GM19328 (cell line): ENCODE measurements around the gene SLC12A4.
A peak's percentile ranks its signal among the peaks of the same experiment; 100 is the strongest.
"Not testable (repeated sequence)": the region's sequence is repeated elsewhere in the genome, so short reads cannot be mapped to it uniquely, and the experiment has no call there.

ENCODE experiments used
- ATAC-seq: cut with Tn5 transposase; IDR thresholded peaks from one replicate; pipeline ENCODE4 v1.9.1; 2021; ENCODE audit warnings: mild to moderate bottlenecking, moderate library complexity; ENCODE audit not compliant: unreplicated experiment

The SLC12A4 gene

DNA sequence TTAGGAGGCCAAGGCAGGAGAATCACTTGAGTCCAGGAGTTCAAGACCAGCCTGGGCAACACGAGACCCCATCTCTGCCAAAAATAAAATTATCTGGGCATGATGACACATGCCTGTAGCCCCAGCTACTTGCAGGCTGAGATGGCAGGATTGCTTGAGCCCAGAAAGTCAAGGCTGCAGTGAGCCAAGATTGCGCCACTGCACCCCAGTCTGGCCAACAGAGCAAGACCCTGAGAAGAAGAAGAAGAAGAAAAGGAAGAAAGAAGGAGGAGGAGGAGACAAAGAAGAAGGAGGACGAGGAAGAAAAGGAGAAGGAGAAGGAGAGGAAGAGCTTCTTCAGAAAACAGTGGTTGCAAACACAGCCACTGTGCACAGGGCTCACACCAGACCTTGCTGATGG lies 20.2 kb upstream of the SLC12A4 start:
- ATAC-seq, result no peak

- no peak for ATAC-seq
These were observed 19.2 kb upstream of the SLC12A4 start for GRCh38 chr16:67987460-67988160.

DNA sequence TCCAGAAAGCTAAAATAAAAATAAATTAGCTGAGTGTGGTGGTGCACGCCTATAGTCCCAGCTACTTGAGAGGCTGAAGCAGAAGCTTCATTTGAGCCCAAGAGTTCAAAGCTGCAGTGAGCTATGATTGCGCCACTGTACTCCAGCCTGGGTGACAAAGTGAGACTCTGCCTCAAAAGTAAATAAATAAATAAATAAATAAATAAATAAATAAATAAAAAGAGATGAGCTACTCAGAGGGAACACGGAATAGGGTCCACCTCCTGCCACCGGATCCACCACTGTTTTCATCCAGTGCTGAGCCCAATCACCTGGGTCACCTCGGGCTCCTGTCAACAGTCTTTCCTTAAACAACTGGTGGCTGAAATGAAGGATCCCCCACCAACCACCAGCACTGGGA lies 18.5 kb upstream of the SLC12A4 start:
- ATAC-seq, result no peak

DNA sequence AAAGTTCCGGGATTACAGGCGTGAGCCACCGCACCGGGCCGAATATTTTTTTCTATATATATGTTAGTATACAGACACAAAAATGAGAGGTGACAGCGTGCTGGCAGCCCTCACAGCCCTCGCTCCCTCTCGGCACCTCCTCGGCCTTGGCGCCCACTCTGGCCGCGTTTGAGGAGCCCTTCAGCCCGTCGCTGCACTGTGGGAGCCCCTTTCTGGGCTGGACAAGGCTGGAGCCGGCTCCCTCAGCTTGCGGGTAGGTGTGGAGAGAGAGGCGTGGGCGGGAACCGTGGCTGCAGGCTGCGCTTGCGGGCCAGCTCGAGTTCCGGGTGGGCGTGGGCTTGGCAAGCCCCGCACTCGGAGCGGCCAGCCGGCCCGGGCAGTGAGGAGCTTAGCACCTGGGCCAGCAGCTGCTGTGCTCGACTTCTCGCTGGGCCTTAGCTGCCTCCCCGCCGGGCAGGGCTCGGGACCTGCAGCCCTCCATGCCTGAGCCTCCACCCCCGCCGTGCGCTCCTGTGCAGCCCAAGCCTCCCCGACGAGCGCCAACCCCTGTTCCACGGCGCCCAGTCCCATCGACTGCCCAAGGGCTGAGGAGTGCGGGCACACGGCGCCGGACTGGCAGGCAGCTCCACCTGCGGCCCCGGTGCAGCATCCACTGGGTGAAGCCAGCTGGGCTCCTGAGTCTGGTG lies 13.7 kb upstream of the SLC12A4 start:
- no peak for ATAC-seq

DNA sequence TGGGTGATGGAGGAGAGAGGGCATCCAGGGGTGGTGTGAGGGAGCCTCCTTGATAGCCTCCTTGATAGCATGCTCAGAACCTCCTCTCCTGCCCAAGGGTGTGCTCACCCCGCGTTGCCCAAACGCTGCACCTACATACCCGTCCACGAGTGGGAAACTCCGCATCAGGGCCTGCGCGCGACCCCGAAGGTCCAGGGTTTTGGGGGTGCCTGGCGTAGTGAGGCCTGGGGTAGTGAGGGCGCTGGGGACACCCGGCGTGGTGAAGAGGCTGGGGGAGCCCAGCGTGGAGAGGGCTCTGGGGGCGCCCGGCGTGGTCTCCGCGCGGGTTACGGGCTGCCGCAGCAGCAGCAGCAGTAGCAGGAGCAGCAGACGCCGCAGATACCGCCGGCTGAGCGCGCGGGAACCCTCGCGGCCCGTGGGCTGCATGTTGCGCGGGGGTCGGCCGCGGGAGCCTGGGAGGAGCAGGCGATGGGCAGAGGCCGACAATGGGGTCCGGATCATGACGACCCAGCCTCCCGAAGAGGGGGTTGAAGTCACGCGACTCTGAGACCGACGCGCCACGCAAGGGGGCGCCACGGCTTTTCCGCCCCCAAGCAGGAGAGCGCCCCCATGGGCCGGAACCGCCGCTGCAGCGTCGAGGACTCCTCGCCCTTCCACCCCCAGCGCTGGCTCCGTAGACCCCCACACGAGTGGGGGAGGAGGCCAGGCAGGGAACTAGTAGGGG lies 11.7 kb upstream of the SLC12A4 start, which contains the start of gene DPEP3:
DPEP3 (minus strand) TSS at position 545 of the 724 bp plus-strand sequence; CDS start at position 426, 119 bp downstream.
- ATAC-seq, result no peak

DNA sequence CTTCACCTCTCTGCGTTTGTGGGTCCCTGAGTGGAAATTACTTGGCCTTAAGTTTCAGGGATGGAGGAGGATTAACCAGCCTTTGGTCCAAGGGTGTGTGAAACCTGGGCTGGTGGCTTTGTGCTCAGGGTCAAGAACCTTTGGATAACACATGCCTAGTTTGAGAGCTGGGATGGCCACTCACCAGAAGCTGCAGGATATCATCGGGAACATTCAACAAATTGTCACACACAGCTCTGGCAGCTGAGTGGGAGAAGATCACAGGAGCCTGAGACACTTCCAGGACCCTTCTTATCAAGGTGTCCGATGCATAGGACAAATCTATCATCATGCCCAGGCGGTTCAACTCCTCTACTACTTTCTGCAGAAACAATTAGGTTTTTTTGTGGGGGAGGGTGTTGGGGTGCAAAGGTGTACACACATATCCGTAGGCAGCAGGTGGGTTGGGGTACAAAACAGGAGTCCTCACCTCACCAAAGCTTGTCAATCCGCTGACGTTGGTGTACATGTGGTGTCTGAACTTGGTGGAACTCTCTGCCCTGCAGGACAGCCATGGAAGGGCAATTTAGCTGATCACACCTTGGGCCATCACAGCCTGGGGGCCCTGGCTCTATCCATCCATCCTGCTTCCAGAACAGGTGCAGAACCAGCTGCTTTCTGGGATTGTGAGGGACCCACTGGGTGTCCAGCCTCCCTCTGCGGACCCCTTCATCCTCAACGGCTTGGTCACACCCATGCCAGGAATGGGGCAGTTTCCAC lies 9.2 kb upstream of the SLC12A4 start:
- ATAC-seq, result no peak

GRCh38 chr16:67977005-67977404 lies 8.6 kb upstream of the SLC12A4 start:
- no peak for ATAC-seq

GRCh38 chr16:67976205-67976604 lies 7.8 kb upstream of the SLC12A4 start:
- no peak for ATAC-seq

DNA sequence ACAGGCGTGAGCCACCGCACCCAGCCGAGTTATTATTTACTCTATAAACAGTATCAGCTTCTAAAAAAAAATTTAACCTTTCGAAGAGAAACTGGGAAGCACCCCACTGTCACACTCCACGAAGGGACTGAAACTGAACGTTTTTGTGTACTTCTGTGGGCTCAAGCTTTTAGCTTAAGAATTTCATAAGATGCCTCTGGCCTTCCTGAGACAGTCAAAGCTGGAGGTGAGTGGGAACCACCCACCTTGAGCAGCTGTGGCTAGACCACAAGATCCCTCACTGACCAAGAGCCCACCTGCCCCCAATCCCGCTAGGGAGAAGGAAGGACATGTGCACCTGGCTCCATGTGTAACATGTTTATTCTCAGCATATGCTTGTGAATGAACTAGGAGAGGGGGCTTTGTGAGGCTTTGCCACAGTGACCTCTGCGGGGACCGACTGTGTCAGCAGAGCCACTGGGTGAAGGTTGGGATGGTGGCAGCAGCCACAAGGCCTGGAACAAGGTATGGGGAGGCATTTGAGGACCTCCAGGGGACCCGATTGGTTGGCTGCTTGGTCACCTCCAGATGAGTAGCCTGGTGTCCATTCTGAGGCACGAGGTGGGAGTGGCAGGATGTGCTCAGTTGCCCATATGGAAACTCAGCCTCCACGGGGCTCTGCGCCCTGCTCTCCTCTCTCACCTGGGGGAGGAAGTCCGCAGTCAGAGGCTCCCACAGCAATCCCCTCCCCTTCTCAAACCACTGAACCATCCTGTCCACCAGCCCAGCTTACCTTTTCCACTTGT lies 7.1 kb upstream of the SLC12A4 start:
- no peak for ATAC-seq

DNA sequence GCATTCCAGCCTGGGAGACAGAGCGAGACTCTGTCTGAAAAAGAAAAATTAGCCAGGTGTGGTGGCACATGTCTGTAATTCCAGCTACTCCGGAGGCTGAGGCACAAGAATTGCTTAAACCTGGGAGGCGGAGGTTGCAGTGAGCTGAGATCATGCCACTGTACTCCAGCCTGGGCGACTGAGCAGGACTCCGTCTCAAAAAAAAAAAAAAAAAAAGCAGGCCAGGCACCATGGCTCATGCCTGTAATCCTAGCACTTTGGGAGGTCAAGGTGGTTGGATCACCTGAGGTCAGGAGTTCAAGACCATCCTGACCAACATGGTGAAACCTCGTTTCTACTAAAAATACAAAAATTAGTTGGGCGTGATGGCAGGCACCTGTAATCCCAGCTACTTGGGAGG lies 3.8 kb upstream of the SLC12A4 start:
- ATAC-seq, result not testable (repeated sequence)

- no peak for ATAC-seq
These were observed 2.7 kb upstream of the SLC12A4 start for GRCh38 chr16:67971111-67971510.

- no peak for ATAC-seq
These were observed 1.0 kb upstream of the SLC12A4 start for GRCh38 chr16:67969254-67970039.

- peak; percentile 14 for ATAC-seq
These were observed 458 bp downstream of the SLC12A4 start for GRCh38 chr16:67967958-67968399.

GRCh38 chr16:67967183-67967957 lies 1.1 kb downstream of the SLC12A4 start:
- ATAC-seq, result no peak

DNA sequence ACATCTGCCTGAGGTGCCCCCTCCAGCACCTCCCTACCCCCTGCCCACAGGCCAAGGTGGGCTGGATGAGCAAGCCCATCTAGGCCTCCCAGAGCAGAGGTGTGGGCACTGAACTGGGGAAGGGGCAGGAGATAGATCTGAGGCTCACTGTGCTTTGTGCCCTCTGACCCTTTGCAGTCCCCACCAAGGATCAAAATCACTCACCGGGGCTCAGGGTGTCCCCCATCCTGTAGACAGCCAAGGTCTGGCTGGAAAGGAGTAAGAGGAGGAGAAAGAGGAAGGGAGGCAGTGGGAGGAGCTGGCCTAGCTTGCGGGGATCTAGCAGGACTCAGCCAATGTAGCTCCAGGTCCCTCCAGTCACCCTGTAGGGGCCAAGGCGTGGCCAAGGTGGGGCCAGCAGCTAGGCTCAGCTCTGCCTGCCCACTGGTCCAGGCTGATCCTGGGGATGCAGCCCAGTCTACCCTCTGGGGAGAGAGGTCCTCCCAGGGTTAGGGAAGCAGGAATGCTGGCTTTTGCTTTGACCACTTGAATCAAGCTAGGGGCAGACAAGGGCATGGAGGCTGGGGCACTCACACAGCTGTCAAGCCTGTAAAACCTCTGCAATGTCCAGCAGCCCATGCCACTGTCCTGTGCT lies 1.8 kb downstream of the SLC12A4 start:
- ATAC-seq, result no peak

- no peak for ATAC-seq
These were observed 2.5 kb downstream of the SLC12A4 start for GRCh38 chr16:67965668-67966548.

- ATAC-seq, result no peak
These were observed 3.8 kb downstream of the SLC12A4 start for GRCh38 chr16:67964477-67965131.
